K562 (cell line): ENCODE data around the gene ADORA3. TPM values are rescaled to one million over a fixed set of nuclear protein-coding genes. Genes with fewer than 3 reads are reported as not detected.

Experiments used
- CUX1 ChIP-seq: fragments of 200-800 bp; sonication (Bioruptor generic); IDR thresholded peaks from 2 replicates; pipeline ENCODE4 v1.6.1; 2016; ENCODE audit warnings: missing genetic modification characterization, missing compliant biosample characterization
- FOSL1 ChIP-seq: fragments of 200-800 bp; sonication (Bioruptor generic); conservative IDR thresholded peaks from 2 replicates; pipeline ENCODE4 v1.6.1; 2016; ENCODE audit warnings: missing genetic modification characterization, missing compliant biosample characterization
- FOXK1 ChIP-seq: sonication (generic); formaldehyde crosslinking; IDR thresholded peaks from 2 replicates; pipeline ENCODE4 v1.8.0; 2022; ENCODE audit warnings: missing genetic modification reagents, mild to moderate bottlenecking, borderline replicate concordance
- HES1 ChIP-seq: fragments of 450-650 bp; IDR thresholded peaks from 2 replicates; pipeline ENCODE4 v1.6.1; 2016; ENCODE audit warnings: low read depth, mild to moderate bottlenecking, moderate library complexity
- HMG20B ChIP-seq: fragments of 250-450 bp; sonication (Bioruptor Pico); IDR thresholded peaks from 2 replicates; pipeline ENCODE4 v1.5.0; 2021; ENCODE audit warnings: mild to moderate bottlenecking
- HNRNPL ChIP-seq: fragments of 200-400 bp; formaldehyde crosslinking; IDR thresholded peaks from 2 replicates; pipeline ENCODE4 v1.6.1; 2017; ENCODE audit warnings: low read depth, mild to moderate bottlenecking, low read length
- MYC ChIP-seq, 2 experiments: fragments of 250-450 bp in 1 of 2; sonication (Bioruptor Pico) in 1 of 2; IDR thresholded peaks; 2 replicates each; pipeline versions ENCODE4 v1.5.1 to v1.6.1; 2012 to 2021; ENCODE audit warnings: low read depth in 2 of 2, borderline replicate concordance in 1 of 2, improper control_type of control experiment in 1 of 2, low read length in 1 of 2, mild to moderate bottlenecking in 1 of 2, moderate library complexity in 1 of 2
- NFRKB ChIP-seq: fragments of 450-650 bp; IDR thresholded peaks from 2 replicates; pipeline ENCODE4 v1.6.1; 2016; ENCODE audit warnings: low read depth
- NR2F6 ChIP-seq: fragments of 450-650 bp; formaldehyde crosslinking; IDR thresholded peaks from 2 replicates; pipeline ENCODE4 v1.4.0; 2020; ENCODE audit warnings: mild to moderate bottlenecking
- PYGO2 ChIP-seq: fragments of 450-650 bp; IDR thresholded peaks from 2 replicates; pipeline ENCODE4 v1.6.1; 2016; ENCODE audit warnings: mild to moderate bottlenecking, missing genetic modification characterization, moderate library complexity, missing compliant biosample characterization
- RBM17 ChIP-seq: fragments of 200-400 bp; formaldehyde crosslinking; IDR thresholded peaks from 2 replicates; pipeline ENCODE4 v1.6.1; 2017; ENCODE audit warnings: low read depth, mild to moderate bottlenecking, low read length, borderline replicate concordance
- SNIP1 ChIP-seq: fragments of 450-650 bp; IDR thresholded peaks from 2 replicates; pipeline ENCODE4 v1.7.1; 2017; ENCODE audit warnings: low read depth, mild to moderate bottlenecking
- SRSF9 ChIP-seq: fragments of 200-400 bp; formaldehyde crosslinking; IDR thresholded peaks from 2 replicates; pipeline ENCODE4 v1.6.1; 2017; ENCODE audit warnings: low read depth, low read length, borderline replicate concordance
- UBTF ChIP-seq, 2 experiments: IDR thresholded peaks; 2 replicates each; pipeline ENCODE4 v1.6.1; 2012; ENCODE audit warnings: improper control_type of control experiment in 2 of 2, low read depth in 2 of 2, low read length in 2 of 2, borderline replicate concordance in 1 of 2
- ZNF518B ChIP-seq: fragments of 250-450 bp; sonication (Bioruptor Pico); IDR thresholded peaks from 2 replicates; pipeline ENCODE4 v1.5.0; 2021; ENCODE audit warnings: mild to moderate bottlenecking, moderate library complexity
- polyA plus RNA-seq, 8 experiments: library from polyadenylated mRNA; depleted of rRNA in 4 of 8; stranded (reverse) in 5 of 8; unstranded in 3 of 8; fragments of >200 nt; fragmentation: Nextera tagmentation in 2 of 8; fragmentation: Illumina TruSeq in 1 of 8; extraction: Ambion mirVana in 2 of 8; extraction: Trizol in 1 of 8; gene quantifications; 2 replicates each; pipeline versions ENCODE4 v1.2.1 to v1.2.3, GENCODE V29; 2011 to 2014; ENCODE audit warnings: inconsistent platforms in 1 of 8, missing spikeins in 1 of 8
- total RNA-seq, 7 experiments: library from RNA; depleted of rRNA in 6 of 7; stranded (reverse); fragments of >200 nt in 6 of 7; fragmentation: Illumina TruSeq in 2 of 7; extraction: Trizol in 2 of 7; gene quantifications; 2 replicates each; pipeline versions ENCODE4 v1.2.1 to v1.2.3, GENCODE V29; 2011 to 2021; ENCODE audit warnings: low replicate concordance in 1 of 7

Gene ADORA3
- total and polyA plus RNA-seq, 9 of the 15 experiments (the other 6 are each of a cell fraction or from before 2014, with no cell fraction given) = 0.09 to 0.35 (median 0.16) TPM; not detected in 3

GRCh38 chr1:111463029-111463683 is 40.3 kb downstream of the ADORA3 start (continued):
- no peak for TF ChIP-seq RBM17
- TF ChIP-seq ZNF518B (CRISPR knock-in tag) = no peak
- TF ChIP-seq UBTF (IDR thresholded peaks at IDR 0.05; ENCODE audit: borderline replicate concordance in 1 of 2, low read depth in 2 of 2, low read length in 2 of 2) = no peak
- TF ChIP-seq FOSL1 (tag) = peak; percentile 90
- no peak for TF ChIP-seq MYC (IDR thresholded peaks at IDR 0.05; ENCODE audit: low read depth, low read length)
- 0 out of 2 replicates have a peak, but pooled peaks have one; percentile 14 for TF ChIP-seq MYC (CRISPR knock-in tag; IDR thresholded peaks at IDR 0.05; ENCODE audit: borderline replicate concordance, low read depth)
- TF ChIP-seq NFRKB = no peak
- TF ChIP-seq HES1 = no peak
- TF ChIP-seq CUX1 = no peak
- no peak for TF ChIP-seq SRSF9
- TF ChIP-seq FOXK1 (CRISPR knock-in tag) = no peak
- no peak for TF ChIP-seq PYGO2 (tag)
- no peak for TF ChIP-seq HNRNPL
- no peak for TF ChIP-seq SNIP1
- no peak for TF ChIP-seq HMG20B (CRISPR knock-in tag)
- TF ChIP-seq NR2F6 (CRISPR knock-in tag) = no peak
